Colon (tissue), 2 donors: Measurements from ENCODE around the gene JMJD6.
"Not testable (repeated sequence)": the region's sequence is repeated elsewhere in the genome, so short reads cannot be mapped to it uniquely, and the experiment has no call there.

Source experiments
- FAIRE-seq: peaks from 2 replicates; lab custom pipeline; 2012; peaks lifted over from hg19 to GRCh38; lab: Jason Lieb, UNC
- donor health status: control.
- donor health status: control.

The JMJD6 gene

DNA sequence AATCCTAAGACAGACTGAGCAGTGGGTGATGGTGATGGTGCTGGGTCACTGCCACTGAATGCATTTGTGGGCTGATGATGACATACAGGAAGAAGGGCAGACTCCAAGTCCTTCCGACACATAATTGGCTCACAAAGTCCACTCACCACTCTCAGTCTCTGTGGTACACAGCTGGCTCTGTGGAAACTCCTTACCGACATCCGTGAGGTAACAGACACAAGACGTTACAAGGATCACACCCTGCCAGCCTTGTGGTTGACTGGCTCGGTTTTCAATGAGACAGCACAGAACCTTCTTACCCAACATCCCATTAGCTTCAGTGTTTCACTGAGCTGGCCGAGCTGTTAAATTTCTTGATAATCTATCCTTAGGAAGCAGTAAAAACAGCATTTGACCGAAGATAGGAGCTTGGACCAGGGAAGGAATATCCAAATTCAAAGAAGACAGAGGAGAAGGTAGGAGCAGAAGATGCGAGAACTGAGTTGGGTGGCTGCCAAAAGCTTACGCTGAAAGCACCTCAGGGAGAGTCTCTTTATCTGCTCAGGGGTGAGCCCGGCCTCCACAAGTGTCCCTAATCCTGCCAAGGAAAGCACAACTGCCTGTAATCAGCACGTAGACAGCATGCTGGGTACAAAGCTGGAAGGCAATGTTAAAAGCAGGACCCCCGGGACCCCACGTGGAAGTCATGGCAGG lies 10.1 kb downstream of the JMJD6 start:
- no peak for FAIRE-seq

DNA sequence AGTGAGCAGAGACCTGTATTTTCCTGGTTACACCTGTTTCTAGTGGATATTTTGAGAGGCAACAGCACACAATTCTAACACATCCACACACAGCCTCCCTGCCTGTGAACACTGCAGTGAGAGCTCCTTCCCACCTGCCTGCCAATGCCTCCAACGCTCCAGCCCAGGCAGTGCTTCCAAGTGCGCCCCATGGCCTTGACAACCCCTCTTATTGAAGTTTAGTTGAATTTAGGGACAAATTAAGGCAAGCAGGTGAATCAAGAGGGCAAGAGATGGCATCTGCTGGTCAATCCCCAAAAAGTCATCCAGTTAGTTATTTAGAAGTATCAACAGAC lies 10.9 kb downstream of the JMJD6 start:
- no peak for FAIRE-seq

DNA sequence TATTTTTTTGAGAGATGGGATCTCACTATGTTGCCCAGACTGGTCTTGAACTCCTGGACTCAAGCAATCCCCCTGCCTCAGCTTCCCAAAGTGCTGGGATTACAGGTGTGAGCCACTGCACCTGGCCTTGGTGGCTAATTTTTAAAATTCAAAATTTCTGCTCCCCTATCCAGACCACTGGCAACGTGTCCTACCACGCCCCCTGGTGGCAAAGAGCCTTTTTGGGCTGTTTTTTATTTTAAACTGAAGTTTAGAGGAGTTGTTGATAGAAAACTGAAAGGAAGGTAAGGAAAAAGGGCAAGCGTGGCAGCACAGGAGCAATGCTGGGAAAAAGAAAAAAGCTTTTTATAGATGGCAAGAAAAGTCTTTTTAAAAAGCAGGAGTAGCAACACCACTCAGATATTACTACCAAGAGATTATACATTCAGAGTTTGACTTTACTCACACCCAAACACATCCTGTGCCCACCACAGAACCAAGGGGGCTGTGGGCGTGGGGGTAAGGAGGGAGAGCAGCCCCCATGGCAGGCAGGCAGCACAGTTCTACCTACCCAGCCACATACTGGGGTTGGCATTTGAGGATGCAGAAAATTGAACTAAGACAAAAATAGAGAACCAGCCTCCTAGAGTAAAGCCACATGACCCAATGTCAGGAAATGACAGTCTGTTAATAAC lies 11.4 kb downstream of the JMJD6 start:
- FAIRE-seq = no peak

DNA sequence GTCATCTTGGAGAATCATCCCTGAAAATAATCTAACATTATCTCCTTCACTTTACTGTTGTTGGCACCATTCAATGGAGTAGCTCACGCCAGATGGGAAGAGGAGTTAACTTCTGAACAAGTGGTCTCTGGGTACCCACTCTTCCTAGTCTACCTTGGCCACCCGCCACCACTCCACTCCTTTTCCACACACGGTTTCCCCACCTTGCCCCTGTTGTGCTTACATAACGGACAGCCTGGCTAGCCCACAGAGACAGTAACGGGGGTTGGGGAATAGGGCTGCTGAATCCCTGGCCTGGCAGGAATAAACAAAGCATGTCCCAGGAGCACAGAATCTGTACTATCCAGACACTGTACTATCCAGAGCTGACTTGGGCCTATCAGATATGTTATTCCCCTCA lies 12.1 kb downstream of the JMJD6 start:
- no peak for FAIRE-seq

DNA sequence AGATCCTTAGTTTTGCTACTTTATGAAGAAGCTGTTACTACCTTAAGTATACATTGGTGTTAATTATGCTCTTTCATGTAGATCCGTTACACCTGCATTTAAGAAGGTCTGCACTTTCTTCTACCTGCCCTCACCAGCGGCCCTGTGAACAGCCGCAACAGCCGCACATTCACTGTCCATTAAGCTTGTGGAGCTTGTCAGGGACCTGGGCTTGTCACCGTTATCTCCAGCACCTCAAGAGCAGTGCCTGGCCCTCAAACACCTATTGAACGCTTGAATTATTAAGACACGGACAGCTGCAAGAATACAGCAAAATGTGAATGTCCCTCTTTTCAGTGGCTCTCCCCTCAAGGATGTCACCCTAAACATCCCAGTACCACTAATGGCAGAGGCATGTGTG lies 12.6 kb downstream of the JMJD6 start:
- FAIRE-seq = no peak

DNA sequence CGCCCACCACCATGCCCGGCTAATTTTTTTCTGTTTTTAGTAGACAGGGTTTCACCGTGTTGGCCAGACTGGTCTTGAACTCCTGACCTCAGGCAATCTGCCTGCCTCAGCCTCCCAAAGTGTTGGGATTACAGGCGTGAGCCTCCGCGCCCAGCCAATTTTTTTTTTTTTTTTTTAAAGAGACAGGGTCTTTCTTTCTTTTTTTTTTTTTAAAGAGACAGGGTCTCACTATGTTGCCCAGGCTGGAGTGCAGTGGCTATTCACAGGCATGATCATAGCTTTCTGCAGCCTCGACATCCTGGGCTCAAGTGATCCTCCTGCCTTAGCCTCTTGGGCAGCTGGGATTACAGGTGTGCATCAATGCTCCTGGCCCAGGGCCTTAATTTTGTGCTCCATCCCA lies 14.1 kb downstream of the JMJD6 start:
- FAIRE-seq = not testable (repeated sequence)

DNA sequence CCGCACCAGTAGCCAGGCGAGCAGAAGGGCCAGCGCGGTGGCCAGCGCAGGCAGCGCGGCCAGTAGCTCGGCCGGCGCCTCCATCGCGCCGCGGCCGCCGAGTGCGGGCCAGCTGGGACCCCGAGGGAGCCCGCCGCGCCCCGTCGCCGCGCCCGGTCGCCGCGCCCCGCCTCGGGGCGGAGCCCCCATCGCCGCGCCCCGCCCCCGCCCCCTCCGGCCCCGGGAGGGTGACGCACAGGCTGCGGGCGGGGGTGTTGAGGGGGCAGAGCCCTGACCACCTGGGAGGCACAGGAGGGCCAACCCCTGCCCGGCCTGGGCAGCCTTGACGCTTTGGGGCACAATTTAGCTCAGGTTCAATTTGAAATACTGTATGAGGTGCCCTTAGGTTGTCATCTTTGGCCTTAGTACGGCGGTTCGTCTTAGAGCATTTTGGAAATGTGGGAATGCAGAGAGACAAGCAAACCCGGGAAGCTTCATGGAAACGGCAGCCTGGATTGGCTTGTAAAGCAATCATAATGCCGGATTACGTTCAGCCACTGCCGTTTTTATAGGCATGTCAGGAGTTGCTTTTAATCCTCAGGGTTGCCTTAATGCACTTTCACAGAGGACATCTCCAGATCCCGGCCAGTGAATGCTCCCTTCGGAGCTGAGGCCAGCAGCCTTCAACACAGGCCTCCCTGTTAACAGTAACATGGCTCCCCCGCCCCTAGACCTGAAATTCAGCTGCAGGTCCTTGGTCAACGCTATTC lies 15.4 kb downstream of the JMJD6 start, which contains the start of gene MXRA7:
TSS of gene MXRA7 (minus strand) at position 103 of the 749 bp plus-strand sequence. CDS start at position 84, 19 bp downstream.
- FAIRE-seq = no peak

DNA sequence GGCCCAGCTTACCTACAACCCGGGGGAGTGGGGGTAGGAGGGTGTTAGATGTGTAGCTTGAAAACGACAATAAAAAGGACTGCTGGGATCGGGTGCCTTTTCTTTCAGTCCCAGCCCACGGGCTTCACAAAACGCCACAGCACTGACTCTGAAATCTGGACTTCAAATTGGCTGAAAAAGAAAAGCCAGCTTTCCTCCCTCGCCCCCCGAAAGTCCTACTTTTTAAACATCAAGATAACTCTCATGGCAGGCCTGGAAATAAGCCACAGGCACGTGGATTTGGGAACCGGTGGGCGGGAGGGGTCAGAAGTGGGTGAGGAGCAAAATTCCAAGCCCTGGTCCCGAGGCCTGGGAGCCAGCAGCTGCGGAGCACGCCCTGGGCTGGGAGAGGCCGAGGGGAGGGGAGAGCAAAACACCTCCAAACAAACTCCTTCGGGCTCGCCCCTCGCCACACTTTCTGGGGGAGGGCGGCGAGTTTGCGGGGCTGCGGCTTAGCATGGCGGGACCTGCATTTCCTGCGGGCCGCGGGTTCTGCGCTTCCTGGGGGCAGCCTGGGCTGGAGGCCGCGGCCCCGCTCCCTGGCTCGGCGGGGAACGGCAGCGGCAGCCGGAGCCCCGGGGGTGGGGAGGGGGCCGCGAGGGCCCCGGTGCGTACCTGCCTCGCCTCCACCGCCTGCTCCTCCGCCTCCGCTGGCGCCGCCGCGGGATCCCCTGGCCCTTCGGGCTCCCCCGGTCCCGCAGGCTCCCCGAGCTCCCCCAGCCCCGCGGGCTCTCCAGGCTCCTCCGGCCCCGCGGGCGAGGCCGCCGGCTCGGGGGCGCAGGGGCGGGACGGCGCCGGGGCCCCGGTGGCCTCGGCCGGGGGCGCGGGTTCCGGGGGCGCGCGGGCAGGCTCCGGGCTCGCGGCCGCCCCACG lies 16.2 kb downstream of the JMJD6 start:
- not testable (repeated sequence) for FAIRE-seq

DNA sequence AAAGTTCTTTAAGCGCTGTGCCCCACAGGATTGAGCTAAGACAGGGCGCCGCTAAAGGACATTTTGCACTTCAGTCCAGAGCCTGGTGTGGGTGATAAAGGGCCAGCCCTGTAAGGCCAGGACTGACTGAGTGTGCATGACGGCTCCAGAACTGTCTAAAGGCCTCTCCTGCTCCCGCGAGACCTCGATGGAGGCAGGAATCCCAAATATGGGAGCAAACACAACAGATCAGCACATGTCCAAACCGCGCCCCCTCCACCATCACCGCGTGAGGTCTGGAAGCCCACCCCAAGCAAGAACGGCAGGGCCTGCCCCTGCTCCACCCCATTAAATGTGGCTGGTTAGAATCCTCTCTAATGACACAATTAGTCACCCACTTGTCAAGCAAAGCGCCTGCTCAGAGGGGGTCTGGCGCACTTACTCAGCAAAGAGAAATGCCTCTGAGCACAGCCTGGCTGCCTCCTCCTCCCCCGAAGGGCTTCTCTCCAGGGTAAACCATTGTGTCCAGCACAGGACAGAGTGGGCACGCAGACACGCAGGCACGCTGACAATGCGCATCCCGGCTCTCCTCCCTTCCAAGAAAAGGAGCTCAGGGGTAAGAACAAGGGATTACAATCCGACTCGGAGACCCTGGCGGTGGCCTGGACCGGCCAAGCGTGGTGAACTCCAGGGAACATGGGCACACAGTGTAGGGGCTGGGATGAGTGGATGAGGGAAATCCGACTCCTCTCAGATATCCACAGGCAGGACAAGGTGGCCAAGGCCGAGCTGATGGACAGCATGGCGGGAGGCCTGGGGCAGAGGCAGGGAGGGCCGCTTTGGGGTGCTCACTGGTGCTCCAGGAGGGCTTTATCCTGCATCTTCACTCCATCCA lies 17.1 kb downstream of the JMJD6 start:
- FAIRE-seq = no peak

DNA sequence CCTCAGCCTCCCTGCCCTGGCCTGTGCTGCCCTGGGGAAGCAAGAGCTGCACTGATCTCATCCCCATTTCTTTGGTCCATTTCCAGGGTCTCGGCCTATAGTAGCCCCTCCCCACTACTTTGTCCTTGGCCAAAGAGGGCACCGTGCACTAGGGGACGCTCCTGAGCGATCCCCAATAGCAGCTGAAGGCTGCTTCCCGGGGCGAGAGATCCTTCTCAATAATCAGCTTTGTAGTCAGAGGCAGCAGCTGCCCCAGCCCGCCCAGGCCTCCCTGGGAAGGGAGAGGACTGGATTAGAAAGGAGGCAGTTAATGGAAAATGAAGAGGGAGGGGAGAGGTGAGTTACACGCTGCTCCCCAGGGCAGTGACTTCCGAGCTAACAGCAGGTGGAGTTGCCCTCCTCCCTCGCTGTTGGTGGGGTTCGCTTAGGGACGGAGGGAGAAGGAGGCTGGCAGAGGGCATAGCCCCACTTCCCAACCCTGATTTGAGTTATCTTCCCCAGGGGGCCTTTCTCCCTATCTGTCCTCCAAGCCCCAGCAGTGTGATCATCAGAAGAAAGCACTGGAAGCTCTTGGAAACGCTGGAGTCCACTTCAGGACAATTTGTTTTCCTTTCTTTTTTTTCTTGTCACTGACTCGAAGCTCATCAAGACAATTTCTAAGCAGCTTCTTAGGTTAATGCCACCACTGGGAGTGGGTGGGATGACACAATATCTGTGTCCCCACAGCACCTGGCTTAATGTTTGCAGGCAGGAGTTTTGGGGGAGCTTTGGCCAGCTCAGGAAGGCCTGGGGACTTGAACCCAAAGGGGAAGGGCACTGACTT lies 18.2 kb downstream of the JMJD6 start:
- no peak for FAIRE-seq

DNA sequence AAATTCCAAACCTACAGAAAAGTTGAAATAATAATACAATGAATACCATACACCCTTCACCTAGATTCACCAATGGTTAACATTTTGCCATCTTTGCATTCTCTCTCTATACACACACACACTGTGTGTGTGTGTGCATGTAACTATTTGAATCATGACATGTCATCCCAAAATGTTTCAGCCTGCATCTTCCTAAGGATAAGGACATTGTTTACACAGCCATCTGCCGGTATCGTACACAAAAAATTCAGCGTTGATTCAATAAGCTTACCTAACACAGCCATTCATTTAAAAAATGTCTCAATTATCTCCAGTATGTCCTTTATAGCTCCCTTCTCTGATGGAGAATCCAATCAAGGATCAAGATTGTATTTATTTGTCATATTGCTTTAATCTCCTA lies 19.6 kb downstream of the JMJD6 start:
- FAIRE-seq = no peak

DNA sequence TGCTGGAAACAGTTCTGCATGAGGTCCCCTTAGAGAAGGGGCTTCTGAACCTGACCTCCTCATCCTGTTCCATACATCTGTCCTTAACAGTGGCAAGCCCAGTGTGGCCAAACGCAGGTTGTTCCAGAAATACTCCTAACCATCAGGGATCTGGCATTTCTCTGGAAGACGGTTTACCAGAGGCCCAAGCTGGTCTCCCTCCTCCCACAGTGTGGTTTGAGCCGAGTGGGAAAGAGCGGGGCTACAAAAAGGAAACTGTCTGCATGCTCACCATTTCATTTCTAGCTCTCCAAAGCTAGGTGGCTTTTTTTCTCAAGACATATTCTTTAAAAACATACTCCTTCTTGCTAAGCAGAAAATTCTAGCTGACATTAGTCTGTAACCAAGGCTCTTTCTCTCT lies 21.6 kb downstream of the JMJD6 start:
- FAIRE-seq = no peak

DNA sequence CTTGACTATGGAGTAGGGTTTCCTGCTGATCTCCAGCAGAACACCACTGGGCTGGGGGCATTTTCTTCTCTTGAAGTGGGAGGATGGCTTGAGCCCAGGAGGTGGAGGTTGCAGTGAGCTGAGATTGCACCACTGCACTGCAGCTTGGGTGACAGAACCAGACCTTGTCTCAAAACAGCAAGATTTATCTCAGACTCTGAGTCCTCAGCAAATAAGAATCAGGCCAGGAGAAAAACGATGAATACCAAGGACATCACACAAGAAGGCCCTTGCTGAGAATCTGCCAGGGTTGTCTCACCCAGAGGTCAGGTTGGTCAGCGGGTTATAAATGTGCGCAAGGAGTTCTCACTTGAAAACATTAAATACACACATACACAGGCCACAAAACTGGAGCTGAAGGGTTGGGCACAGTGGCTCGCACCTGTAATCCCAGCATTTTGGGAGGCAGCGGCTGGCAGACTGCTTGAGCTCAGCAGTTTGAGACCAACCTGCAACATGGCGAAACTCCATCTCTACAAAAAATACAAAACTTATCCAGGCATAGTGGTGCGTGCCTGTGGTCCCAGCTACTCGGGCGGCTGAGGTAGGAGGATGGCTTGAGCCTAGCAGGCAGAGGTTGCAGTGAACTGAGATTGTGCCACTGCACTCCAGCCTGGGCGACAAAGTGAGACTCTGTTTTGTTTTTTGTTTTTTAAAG lies 23.3 kb downstream of the JMJD6 start:
- no peak for FAIRE-seq

DNA sequence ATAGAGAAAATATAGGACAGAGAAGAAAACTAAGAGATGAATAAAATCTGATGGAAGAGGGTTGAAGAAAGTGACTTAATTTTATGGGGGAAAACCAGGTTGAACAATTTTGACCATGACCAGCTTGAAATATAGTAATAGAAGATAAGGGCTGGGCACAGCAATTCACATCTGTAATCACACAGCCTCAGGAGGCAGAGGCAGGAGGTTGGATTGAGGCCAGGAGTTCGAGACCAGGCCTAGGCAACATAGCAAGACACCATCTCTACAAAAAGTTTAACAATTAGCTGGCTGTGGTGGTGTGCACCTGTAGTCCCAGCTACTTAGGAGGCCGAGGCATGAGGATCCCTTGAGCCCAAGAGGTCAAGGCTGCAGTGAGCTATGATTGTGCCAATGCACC lies 24.3 kb downstream of the JMJD6 start:
- FAIRE-seq = no peak

DNA sequence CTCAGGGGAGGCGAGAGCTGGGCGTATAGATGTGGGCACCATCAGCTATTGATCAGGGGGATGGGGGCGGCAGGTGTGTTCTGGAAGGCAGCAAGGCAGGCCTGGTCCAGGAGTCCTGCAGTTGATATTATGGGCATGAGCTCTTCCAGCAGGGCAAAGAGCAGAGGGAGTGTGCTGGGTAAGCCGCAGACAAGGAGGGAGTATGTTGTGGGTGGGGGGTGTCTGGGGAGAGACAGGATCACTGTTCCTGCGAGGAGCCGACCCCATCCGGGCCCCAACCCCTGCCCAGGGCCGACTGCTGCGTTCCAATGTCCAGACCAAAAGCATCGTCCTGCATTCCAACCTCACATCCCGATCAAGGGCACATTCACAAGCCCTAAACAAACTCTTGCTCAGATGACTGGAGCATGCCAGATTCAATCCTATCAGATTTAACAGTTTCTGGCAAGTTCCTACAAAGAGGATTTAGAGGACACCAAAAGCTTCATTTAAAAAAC lies 24.9 kb downstream of the JMJD6 start:
- FAIRE-seq = no peak

DNA sequence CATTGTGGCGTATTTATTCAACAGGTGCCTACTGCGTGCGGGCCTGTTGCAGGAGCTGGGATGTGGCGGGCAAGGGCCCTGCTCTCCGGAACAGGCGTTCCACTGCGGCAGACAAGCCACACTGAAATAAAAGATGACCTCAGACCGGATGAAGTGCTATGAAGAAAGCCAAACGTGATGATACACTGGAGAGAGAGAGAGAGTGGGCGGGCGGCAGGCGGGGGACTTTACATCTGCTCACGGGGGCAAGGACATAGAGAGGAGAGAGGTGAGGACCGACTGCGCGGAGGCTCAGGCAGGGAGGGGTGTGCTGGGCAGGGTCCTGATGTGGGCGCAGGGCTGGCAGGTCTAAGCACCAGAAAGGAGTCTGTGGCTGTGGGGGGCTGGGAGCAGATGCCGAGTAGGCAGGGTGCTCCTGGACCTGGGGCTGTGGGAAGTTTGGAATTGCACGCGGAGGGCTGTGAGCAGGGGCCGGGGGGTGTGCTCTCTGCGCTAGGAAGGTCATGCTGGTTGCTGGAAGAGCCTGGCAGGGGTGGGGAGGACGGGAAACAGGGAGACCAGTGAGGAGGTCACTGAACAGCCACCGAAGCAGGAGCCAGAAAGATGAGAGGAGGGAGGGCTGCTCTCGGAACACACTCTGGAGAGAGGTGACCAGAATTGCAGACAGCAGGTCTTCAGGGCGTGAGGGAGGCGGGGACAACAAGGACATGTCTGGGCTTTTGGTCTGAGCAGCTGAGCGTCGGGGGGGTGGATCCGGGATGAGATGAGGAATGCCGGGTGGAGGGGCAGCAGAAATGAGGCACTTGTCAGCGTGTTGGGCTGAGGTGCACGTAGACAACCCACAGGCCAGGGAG lies 25.6 kb downstream of the JMJD6 start:
- no peak for FAIRE-seq

DNA sequence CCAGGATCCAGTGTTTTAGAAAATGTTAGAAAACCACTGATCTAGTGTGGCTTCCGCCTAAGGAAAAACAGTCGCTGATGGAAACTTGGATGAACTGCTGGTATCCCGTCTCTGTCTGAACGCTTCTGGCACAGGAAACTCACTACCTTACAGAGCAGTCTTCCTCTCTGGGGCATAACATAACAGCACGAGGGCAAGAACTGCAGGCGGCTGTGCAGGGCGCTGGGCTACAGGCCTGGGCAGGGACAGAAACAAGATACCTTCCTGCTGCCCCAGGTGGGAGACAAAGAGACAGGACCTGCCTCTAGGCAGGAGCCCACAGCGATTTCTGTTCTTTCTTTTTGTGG lies 26.2 kb downstream of the JMJD6 start:
- no peak for FAIRE-seq

DNA sequence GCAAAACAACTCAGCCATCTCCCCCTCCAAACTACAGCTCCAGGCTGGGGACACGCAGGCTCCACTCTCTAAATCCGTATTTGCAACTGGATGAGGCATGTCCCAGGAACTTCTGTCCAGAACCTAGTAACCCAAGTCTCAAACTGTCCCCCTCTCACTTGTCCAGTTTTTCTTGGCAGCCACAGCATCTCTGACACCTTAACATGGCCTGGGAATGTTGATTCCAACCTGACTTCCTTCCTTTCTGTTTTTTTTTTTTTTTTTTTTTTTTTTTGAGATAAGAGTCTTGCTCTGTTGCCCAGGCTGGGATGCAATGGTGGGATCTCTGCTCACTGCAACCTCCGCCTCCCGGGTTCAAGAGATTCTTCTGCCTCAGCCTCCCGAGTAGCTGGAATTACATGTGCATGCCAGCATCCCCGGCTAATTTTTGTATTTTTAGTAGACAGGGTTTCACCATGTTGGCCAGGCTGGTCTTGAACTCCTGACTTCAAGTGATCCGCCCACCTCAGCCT lies 27.9 kb downstream of the JMJD6 start:
- not testable (repeated sequence) for FAIRE-seq
